ENCODE results near the gene CLSTN2.

CLSTN2 gene

DNA sequence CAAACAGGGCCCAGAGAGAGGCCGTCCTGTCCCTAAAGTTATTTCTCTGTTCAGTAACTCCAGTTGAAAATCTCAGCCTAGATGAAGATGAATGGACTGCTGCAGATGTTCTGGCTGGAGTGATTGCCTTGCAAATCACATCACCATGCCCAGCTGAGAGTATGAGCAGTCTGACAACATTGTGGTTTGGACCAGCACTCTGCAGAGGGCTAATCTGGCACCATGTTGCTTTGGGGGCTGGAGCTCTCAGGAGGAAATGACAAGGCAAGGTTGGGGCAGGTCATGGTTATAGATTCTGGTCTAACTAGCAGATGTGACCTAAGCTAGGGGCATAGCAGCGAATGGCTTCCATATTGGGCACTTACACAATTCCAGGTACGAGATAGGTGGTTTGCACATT, 314.2 kb downstream of the CLSTN2 start:
- DNase-seq = no peak

DNA sequence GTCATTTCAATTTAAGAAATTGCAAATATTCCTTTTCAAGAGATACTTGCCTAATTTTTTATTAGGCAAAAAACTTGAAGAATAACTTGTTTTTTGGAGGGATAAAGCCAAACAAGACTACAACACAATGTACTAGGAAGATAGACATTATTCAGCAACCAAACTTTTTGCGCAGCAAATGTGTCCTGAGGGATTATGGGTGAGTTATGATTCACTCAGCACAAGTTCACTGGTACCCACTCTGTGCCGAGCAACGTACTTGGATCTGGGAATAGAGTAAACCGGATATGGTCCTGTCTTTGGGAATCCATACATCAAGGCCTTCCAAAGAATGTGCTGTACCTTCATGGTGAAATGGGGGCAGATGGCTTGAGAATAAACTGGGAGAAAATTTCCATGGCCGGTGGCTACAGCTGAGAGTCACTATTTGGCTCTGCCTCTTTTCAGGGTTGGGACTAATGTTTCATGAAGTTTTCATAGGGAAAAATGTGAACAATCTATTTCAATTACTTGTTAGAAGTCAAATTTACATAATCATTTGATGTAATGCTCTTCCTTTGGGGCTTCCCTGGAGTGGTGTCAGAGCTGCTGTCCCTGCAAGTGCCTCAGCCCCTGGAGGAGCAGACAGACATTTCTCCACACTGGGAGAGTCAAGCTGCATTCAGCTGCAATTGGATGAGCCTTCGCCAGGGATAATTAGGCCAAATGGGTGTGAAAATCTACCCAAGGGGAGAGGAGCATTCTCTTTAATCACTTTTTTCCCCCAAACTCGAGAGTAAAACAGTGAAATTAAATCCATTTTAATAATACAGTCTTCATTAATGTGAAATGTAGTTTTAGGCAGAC, 315.2 kb downstream of the CLSTN2 start:
- no peak for DNase-seq

DNA sequence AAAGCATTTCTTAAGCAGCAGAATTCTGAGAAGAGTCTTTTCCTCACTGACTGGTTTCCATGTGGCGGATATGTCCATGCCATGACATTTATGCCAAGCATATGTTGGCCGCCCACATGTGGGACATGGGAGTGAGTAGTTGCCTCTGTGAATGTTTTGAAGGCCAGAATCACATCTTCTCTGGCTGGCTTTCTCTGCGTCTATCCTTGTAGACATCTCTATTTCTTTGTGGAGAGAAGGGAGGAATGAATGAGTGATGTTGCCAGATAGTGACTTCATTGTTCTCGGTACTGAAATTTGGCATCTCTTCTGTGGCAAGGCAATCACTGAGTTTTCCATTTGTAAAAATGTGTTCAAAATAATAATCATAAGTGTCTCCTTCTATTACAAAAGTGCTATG, 316.0 kb downstream of the CLSTN2 start:
- DNase-seq = no peak

DNA sequence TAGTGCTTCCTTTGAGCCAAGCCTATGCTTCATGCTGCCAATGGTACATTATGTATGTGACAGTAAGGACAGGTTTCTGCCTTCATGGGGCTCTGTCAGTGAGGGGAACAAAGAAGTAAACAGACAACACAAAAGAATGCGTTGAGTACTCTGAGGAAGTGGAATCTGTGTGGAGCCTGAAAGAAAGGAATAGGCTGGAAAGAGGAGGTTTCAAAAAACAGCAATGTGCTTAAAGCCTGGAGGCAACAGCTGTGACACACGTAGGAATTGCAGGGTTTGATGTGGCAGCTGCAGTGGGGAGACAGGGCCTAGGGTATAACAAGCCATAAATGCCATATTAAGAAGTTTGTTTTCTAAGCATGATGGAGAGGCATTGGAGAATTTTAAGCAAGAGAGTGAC, 316.7 kb downstream of the CLSTN2 start:
- DNase-seq = no peak

DNA sequence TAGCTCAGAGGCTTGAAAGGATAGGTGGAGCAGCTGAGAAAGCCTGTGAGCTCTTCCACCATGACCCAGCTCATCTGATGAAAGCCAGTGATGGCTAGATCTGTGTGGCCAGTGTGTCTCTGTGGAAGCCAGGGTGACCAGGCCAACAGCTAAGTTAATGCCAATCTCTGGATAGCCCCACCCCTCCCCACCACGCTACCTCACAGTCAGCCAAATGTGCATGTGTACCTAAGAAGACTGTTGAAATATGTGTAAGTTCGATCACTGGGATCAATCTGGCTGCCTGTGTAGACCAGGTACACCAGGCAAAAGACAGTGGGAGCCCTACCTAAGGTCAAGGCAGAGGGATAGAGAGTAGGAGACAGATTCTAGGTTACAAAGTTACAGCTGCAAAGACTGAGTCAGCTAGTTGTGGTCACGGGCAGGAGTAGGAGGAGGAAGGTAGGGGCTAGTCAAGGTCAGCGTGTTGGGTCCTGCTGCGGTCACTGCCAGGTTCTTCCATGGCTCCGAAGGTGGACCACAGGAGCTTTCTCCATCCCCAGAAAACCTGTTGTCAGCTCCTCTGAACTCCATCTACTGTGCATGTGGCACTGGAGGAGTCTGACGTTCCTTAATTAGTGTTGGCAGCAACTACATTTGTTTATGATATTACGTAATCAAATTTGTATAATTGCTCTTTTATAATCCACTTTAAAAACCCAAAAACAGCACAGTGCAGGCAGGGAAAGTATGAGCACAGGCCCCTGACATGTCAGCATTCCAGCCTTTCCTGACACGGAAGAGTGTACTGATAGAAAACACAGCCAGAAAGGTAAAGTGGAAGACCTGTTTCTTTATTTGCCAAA, 318.0 kb downstream of the CLSTN2 start:
- DNase-seq = no peak

DNA sequence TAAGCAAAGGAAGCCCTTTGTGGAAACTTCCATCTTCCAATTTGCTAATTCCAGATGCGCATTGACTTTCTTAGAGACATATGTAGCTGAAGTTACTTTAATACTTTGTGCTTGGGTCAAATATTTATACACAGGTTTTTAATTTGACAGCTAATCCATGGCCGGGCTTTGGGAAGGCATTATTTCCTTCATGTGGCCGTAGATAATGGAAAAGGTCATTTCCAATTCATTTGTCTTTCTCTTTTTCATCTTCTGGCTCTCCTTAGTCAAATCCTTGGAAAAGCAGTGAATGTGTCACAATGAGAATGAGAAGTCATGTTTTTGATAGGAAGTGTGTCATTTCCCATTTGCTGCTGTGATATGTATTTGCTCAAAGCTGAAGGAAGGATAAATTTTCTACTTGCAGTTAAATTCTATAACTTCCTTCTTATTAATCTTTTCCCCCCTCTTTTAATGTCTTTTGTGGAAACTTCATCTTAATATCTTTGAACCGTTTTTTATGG, 323.3 kb downstream of the CLSTN2 start:
- no peak for DNase-seq

DNA sequence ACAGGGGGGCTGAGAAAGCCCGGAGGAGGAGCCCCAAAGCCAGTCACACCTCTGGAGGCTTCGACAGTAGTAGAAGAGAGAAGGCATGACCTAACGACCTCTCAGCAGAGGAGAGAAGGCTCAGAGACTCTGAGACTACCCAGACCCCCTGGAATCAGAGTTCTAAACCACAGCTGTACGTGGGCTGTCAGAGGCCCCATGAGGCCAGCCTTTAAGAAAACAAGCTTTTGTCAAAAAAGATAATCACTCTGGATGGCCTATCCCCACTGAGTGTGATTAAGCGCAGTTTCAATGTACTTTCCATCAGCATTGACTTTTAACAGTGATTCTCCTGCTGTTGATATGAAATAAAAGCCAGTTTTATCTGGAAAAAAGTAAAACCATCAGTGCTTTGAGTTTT, 330.3 kb downstream of the CLSTN2 start:
- no peak for DNase-seq

DNA sequence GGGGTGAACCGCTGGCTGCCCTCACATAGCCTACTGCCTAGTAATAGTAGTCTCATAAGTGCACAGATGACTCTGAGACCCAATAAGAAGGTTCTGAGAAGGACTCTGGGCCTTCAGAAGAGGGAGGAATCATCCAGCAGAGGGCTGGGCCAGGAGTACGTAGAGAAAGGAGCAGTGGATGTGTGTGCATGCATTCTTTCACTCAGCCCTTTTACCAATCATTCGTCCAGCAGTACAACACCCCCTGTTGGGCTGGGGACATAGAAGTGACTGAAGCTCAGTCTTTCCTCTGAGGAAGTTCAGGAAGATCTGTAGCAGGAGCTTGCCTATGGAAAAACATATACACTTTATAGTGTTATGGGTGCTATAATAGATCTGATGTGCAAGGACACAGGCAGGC, 333.1 kb downstream of the CLSTN2 start:
- no peak for DNase-seq

DNA sequence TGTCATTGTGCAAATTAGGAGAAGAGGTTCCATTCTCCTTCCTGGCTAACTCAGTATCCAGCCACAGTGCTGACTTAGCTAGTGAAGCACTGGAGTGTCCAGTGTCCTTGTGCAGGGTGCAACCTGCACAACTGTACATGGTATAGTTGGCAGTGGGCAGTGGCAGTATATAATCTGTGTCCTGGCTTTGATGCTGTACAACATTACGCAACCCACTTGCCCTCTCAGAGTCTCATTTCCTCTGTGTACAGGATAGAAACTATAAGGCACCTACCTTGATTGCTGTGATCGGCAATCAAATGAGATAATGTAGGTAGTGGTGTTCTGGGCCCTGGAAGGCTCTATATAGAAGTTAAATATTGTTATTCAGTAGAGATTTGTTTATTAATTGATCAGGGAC, 333.6 kb downstream of the CLSTN2 start:
- no peak for DNase-seq

DNA sequence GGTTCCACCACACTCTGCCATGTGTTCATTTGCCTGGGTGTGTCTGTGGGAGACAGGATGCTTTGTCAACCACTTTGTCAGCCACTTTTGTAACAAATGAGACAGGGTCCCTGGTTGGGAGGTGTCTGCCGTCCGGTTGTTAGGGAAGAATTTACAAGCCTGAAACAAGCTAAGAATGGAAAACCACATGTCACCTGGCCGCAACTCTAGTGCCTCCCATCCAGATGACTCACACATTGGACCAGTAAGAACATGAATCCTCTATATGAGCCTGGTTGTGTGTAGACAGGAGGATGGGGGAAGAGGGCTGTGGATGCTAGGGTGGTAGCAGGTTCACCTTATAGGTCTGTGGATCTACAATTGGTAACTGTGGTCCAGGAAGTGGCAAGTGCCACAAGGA, 335.3 kb downstream of the CLSTN2 start:
- DNase-seq = no peak

DNA sequence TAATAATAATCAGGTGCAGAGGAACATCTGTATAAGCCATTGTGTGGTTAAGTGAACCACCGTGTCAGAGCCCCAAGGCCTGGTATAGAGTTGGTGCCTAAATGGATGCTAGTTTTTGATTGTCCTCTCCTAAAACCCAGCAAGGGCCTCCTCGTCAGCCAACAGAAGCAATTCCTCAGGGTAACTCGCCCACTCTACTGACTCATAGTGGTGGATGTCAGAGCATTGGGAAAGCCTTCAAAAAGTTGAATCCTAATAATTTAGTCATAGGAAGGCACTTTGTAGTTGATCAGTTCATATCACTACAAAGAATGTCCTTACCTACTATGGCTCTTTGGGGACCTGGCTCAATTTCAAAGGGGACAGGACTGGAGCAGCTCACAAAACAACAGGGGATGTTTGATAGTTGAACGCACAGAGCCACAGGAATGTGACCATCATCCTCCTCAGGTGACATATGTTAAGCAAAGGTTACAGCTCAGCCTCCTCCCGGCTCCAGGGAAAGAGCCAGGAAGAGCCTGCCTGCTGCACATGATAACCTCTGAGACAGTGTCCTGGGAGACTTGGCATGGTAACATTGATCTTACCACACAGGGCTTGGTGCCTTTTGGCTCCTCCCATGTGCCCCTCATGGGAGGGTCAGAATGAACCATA, 338.7 kb downstream of the CLSTN2 start:
- no peak for DNase-seq

DNA sequence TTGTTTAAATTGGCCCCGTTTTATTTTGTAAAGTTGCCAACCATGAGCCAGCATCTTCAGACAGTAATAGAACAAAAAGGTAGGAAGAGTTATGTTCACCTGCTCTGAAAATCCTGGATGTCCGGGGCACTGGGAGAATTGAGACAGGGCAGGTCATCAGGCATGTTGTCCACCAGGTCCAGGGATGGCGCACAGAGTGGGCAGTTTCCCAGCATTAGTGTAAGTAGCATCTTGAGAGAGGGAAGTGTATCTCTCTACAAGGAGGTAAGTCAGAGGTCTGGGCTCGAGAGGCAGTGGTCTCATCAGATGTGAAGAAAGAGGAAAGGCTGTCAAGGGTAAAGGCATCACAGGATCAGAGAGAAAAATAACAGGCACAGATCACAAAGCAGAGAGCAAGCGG, 339.4 kb downstream of the CLSTN2 start:
- DNase-seq = no peak

DNA sequence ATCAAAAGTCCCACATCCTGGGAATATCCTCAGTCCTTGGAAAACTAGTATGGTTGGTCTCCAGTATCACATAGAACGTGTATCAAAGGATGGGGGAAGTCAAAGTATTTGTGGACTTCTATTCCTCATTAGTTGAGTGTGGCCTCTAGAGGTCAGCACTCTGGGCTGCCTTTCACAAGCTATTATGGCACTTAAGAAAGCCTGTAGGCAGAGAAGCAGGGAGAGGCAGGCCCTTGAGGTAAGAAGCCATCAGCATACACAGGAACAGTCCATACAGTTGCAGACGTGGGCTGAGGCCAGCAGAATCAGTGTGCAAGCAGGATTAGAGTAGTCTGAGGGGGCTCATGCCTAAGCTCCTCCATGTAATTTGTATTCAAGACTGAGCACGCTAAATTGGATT, 341.7 kb downstream of the CLSTN2 start:
- no peak for DNase-seq

DNA sequence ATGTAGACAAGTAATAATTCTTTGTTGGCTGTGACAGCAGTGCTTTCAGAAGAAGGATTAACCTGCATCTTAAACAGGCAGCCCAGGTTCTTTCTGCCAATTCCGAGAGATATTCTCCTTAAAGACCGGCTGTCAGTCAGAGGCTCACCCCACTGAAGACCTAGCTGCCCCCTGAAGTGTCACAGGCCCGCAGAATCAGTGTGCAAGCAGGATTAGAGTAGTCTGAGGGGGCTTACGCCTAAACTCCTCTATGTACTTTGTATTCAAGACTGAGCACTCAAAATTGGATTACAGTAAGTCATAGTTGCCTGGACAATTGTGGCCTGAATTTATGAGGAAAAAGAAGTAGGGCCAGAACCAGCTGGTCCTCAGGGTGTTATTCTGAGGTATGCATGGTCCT, 342.9 kb downstream of the CLSTN2 start:
- no peak for DNase-seq

DNA sequence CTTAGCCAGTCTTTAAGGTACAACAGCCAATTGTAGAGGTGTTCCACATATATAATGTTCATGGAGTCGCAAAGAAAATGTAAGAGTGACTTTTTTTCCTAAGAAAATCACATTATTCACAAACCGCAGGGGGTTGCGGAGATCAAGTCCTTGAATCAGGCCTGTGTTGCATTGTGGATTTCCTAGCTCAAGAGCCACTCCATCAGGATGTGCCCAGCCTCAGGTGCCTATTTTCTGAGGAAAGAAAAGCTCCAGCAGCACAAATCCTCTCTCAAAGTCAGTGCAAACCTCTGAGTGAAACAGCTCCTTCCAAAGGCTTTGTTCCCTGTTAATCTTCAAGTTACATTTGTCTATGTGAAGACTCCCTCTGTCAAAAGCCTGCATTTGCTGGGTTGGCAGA, 349.4 kb downstream of the CLSTN2 start:
- no peak for DNase-seq

DNA sequence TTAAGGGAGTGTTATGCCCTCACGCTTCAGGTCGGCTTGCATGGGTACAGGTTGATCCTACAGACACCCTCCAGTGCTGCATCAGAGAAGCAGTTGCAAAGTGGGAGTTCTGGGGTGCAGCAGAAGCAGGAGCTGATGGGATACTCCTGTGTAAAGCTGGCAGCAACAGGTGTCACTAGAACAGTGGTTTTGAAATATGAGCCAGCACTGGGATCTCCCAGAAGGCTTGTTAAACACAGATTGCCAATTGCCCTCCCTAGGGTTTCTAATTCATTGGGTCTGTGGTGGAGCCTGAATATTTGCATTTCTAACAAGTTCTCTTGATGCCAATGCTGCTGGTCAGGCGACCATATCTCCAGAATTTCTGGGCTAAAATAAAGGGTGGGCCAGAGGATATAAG, 350.4 kb downstream of the CLSTN2 start:
- no peak for DNase-seq

DNA sequence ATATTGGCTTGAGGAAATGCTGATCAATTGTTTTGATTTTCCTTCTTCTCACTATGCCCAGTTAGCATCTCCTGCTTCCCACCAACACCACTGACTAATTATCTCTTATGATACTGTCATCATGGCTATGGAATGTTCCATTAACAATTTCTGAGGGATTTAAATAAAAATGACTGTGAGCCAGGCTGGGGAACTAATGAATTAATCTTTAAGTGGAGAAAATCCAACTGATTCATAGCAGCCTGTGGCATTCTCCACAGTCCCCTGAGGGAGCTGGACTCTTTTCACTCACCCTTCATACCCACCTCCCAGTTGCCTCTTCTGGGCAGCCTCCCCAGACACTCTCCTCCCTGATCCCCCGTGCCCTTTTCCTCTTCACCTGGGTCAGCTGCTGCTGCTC, 353.6 kb downstream of the CLSTN2 start:
- no peak for DNase-seq

DNA sequence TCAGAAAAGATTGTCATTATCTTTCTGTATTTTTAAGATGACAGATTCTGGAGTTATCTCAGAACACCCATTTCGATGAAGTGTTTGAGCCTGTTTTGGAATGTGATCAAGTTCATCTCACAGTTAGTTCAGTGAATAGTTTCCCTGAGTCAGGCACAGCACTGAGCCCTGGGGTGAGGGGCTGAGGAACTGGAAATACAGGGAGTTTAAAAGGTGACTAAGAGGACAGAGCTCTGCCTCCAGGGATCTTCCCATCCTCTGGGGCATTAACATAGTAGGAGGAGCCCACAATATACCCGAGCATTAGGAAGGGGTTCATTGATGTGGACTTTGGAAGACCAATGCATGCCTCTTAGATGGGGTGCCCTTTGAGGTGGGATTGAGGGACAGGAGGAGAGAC, 355.1 kb downstream of the CLSTN2 start:
- DNase-seq = no peak

DNA sequence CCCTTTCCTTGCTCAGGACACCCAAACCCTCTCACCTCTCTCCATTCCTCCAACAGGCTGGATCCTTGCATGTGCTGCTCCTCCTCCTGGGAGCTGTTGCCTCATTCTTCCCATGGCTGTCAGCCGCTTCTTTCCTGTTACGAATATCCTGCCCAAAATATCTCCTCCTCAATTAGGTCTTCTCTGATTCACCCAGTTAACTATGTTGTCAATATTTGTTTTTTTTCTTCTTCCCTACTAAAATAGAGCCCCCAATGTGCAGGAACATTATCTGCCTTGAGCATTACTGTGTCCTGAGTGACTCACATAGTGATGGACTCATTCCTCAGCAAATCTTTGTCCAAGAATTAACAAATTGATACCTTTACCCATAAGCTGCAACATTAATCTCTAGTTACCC, 357.2 kb downstream of the CLSTN2 start:
- DNase-seq = no peak

DNA sequence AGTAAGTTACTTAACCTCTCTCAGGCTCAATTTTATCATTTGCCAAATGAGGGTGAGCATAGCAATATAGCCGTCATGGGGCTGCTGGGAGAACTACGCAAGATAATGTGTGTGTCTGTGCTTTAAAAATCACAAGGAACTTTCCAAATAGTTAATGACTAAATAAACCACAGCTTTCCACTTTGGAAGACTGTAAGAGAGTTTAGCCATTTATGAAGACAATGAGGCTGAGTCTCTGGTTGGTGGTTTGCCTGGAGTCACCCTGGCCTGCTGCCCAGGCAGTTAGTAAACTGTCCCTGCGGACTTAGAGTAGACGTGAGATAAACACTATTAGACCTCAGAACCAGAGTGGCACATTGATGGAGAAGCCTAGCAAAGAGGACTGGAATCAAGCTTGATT, 357.7 kb downstream of the CLSTN2 start:
- no peak for DNase-seq

DNA sequence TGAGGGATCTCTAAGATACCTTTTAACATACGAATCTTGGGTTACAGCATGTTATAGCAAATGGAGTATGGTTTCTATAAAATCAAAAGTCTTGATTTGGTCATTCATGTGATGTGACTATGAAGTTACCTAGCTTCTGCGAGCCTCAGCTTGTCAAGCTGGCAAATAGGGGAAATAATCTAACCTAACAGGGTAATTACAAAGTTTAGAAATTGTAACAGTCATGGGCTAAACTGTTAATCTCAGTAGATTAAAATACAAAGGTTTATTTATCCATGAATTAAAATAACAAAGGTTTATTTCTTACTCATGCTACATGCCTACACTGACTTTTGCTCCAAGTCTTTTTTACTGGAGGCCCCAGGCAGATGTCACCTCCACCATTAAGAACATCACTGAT, 359.1 kb downstream of the CLSTN2 start:
- no peak for DNase-seq

DNA sequence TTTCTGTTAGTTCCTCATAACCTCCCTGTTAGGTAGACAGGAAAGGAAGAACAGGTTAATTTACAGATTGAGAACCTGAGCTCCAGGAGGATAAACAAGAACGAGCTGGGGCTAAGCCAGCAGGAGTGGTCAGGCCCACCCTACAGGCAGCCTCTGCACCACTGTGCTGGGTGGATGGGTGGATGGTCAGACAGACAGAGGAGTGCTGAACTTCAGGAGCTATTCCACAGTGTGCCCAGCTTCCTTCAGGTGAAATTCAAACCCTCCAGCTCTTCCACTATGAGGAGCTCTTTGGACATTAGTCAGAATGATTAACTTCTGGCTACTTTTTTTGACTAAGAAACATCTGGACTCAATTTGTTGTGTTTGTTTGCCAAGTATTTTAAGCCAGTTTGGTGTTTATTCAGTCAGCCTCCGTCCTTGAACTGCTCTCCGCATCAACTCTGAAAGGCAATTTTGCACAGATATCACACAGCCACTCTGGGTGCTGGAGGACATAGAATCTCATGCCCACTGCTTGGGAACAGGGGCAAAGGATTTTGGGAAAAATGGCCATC, 361.9 kb downstream of the CLSTN2 start:
- DNase-seq = no peak

DNA sequence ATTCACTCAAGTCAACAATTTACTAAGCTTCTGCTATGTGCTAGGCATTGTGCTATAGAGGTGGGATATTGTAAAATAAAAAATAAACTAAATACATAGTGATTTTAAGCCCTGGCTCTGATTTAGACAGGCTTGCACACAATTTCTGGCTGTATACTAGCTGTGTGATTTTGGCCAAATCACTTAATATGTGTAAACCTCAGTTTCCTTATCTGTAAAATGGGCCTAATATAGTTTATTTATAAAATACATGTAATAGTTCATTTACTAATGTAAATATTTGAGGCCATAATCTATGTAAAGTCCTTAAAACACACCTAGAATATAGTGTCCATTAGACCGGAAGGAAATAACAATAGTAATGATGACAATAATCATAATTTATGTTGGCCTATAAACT, 363.1 kb downstream of the CLSTN2 start:
- no peak for DNase-seq
